ENCODE measurements around the gene IQCK. TPM values are rescaled to one million over a fixed set of nuclear protein-coding genes. Genes with fewer than 3 reads are reported as not detected.

The IQCK gene
- total and polyA plus RNA-seq, 2 donors (not counting 3 experiments of a cell fraction or from before 2014, with no cell fraction given) = 17.2 to 18.1 TPM

DNA sequence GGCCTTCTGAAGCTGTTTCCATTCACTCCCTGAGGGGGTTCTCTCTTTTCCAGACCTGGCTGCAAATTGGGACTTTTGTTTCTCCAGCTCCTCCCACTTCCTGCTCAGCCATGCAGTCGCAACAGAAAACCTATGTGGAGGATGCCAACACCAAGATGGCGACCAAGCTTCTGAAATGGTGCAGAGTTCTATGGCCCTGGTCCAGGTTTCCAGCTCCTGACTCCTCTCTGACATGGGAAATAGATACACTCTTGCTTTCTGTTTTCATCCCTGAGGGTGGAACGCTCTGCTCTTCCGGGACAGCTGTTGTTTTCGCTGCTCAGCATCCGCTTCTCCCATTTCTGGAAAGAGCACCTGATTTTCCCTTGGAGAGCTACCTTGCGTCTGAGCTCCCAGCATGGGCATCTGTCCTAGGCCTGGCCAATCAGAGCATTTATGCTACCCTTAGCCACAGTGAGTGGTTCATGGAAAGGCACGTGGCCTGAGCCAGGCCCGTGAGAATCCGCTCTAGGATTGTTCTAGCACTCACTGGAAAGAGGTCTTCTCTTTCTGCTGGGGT is 158.5 kb downstream of the IQCK start:
- FAIRE-seq = no peak

More for the DNA sequence above, 158.5 kb downstream of the IQCK start:
- no peaks in the 10 kb centered on the region for H3K4me1 ChIP-seq (ENCODE audit: control insufficient read depth, extremely low read depth, insufficient read depth, low read length)
- H3K4me2 ChIP-seq (ENCODE audit: insufficient read depth, low read length) = no peak overlapping the region
- H3K27ac ChIP-seq (ENCODE audit: insufficient read depth, low read depth, low read length) = no peak overlapping the region
- H3K36me3 ChIP-seq (ENCODE audit: control insufficient read depth in 2 of 2, extremely low read depth in 1 of 2, insufficient read depth in 2 of 2, low read length in 2 of 2) = peaks cover 0 to 7% of the 10 kb centered on the region in 2 experiments
- no peak overlapping the region for H3K4me3 ChIP-seq (replicated peaks in 1 of 3; ENCODE audit: insufficient read depth in 1 of 3, low read depth in 1 of 3, low read length in 3 of 3)
- no peak overlapping the region for H3K9ac ChIP-seq (replicated peaks; ENCODE audit: extremely low read depth, insufficient read depth, low read length)
- intact Hi-C loops (cut with micrococcal nuclease) = no loop called here
- H3K9me1 ChIP-seq (replicated peaks; ENCODE audit: control insufficient read depth, extremely low read depth, insufficient read depth, low read length) = no peaks in the 10 kb centered on the region
- BruUV-seq (replicated peaks) = no TSS peak
- dilution Hi-C loops (cut with MboI; ENCODE audit: extremely low pct_ligation_motif_present, low sequenced_read_pairs) = no loop called here
- no peaks in the 10 kb centered on the region for H3K9me3 ChIP-seq (replicated peaks; ENCODE audit: control insufficient read depth, insufficient read depth, low read length)
- H2AFZ ChIP-seq (ENCODE audit: low read depth, low read length) = no peak overlapping the region
- TF ChIP-seq, protein P1, sequence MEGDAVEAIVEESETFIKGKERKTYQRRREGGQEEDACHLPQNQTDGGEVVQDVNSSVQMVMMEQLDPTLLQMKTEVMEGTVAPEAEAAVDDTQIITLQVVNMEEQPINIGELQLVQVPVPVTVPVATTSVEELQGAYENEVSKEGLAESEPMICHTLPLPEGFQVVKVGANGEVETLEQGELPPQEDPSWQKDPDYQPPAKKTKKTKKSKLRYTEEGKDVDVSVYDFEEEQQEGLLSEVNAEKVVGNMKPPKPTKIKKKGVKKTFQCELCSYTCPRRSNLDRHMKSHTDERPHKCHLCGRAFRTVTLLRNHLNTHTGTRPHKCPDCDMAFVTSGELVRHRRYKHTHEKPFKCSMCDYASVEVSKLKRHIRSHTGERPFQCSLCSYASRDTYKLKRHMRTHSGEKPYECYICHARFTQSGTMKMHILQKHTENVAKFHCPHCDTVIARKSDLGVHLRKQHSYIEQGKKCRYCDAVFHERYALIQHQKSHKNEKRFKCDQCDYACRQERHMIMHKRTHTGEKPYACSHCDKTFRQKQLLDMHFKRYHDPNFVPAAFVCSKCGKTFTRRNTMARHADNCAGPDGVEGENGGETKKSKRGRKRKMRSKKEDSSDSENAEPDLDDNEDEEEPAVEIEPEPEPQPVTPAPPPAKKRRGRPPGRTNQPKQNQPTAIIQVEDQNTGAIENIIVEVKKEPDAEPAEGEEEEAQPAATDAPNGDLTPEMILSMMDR (IDR thresholded peaks at IDR 0.05; ENCODE audit: extremely low read depth in 1 of 2, insufficient read depth in 1 of 2, low read depth in 1 of 2, low read length in 2 of 2) = no peak
- TF ChIP-seq, protein P2, sequence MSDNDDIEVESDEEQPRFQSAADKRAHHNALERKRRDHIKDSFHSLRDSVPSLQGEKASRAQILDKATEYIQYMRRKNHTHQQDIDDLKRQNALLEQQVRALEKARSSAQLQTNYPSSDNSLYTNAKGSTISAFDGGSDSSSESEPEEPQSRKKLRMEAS (IDR thresholded peaks at IDR 0.05; ENCODE audit: insufficient read depth, insufficient read length) = no peak
- no peak for TF ChIP-seq GATA2 (IDR thresholded peaks at IDR 0.05; ENCODE audit: insufficient read depth, insufficient read length, low read depth, low read length)
- TF ChIP-seq POLR2A (IDR thresholded peaks at IDR 0.05; ENCODE audit: low read depth, low read length) = no peak
- no peak for TF ChIP-seq MYC (IDR thresholded peaks at IDR 0.05; ENCODE audit: low read depth, low read length)
- no peak for TF ChIP-seq JUN (IDR thresholded peaks at IDR 0.05; ENCODE audit: borderline replicate concordance, insufficient read depth, insufficient read length, low read depth)
- no peak for TF ChIP-seq POLR2AphosphoS5 (IDR thresholded peaks at IDR 0.05; ENCODE audit: insufficient read depth, low read depth, low read length)
- H3K27me3 ChIP-seq (ENCODE audit: control insufficient read depth in 2 of 2, insufficient read depth in 2 of 2, low read length in 2 of 2) = no peaks in the 10 kb centered on the region
- POLR2A ChIA-PET = interaction anchor here (0.7 kb wide), 1 partner anchor 278 kb away, joined by 4 read pairs; no protein-coding TSS in a partner anchor
- CTCF ChIA-PET = interaction anchor here (0.8 to 2.2 kb wide), 2 partner anchors 275 to 293 kb away, joined by 3 to 10 read pairs; no protein-coding TSS in a partner anchor
- DNase-seq (ENCODE audit: low read depth, low spot score) = no peak
- H3K79me2 ChIP-seq (ENCODE audit: control insufficient read depth, insufficient read depth, low read length) = no peaks in the 10 kb centered on the region
- no peaks in the 10 kb centered on the region for H4K20me1 ChIP-seq (replicated peaks; ENCODE audit: control insufficient read depth, extremely low read depth, insufficient read depth, low read length)

Measured in endothelial cell of umbilical vein (primary cell).